ENCODE data around the gene KDM6A.
"Not testable (repeated sequence)": the region's sequence is repeated elsewhere in the genome, so short reads cannot be mapped to it uniquely, and the experiment has no call there.

KDM6A gene

GRCh38 chrX:44931441-44931973 lies 58.5 kb downstream of the KDM6A start:
- no peak for DNase-seq

- no peak for DNase-seq
These were observed 62.2 kb downstream of the KDM6A start for GRCh38 chrX:44935172-44935571.

GRCh38 chrX:44935640-44936039 lies 62.7 kb downstream of the KDM6A start:
- no peak for DNase-seq

- no peak for DNase-seq
These were observed 64.6 kb downstream of the KDM6A start for GRCh38 chrX:44937606-44938005.

GRCh38 chrX:44938111-44938510 lies 65.1 kb downstream of the KDM6A start:
- no peak for DNase-seq

- DNase-seq: not testable (repeated sequence)
These were observed 67.6 kb downstream of the KDM6A start for GRCh38 chrX:44940541-44940940.

- no peak for DNase-seq
These were observed 70.0 kb downstream of the KDM6A start for GRCh38 chrX:44943007-44943406.

GRCh38 chrX:44944894-44945293 lies 71.9 kb downstream of the KDM6A start:
- DNase-seq: no peak

GRCh38 chrX:44945736-44946135 lies 72.7 kb downstream of the KDM6A start:
- DNase-seq: no peak

- no peak for DNase-seq
These were observed 73.8 kb downstream of the KDM6A start for GRCh38 chrX:44946771-44947170.

- DNase-seq: no peak
These were observed 75.0 kb downstream of the KDM6A start for GRCh38 chrX:44947995-44948394.

GRCh38 chrX:44948406-44948805 lies 75.4 kb downstream of the KDM6A start:
- no peak for DNase-seq

- DNase-seq: no peak
These were observed 76.1 kb downstream of the KDM6A start for GRCh38 chrX:44949125-44949524.

GRCh38 chrX:44950471-44951366 lies 77.7 kb downstream of the KDM6A start:
- not testable (repeated sequence) for DNase-seq

GRCh38 chrX:44951572-44952067 lies 78.6 kb downstream of the KDM6A start:
- DNase-seq: no peak

- no peak for DNase-seq
These were observed 79.5 kb downstream of the KDM6A start for GRCh38 chrX:44952329-44953027.

- no peak for DNase-seq
These were observed 80.9 kb downstream of the KDM6A start for GRCh38 chrX:44953734-44954502.

- no peak for DNase-seq
These were observed 81.6 kb downstream of the KDM6A start for GRCh38 chrX:44954562-44954961.

- DNase-seq: no peak
These were observed 84.9 kb downstream of the KDM6A start for GRCh38 chrX:44957848-44958247.

- no peak for DNase-seq
These were observed 85.5 kb downstream of the KDM6A start for GRCh38 chrX:44958480-44958879.

- no peak for DNase-seq
These were observed 89.0 kb downstream of the KDM6A start for GRCh38 chrX:44961817-44962607.

GRCh38 chrX:44962944-44963343 lies 90.0 kb downstream of the KDM6A start:
- DNase-seq: no peak

Measured in GDM1 (cell line).